Fibroblast of skin of scalp (primary cell): ENCODE results near the gene MEIOSIN.
"Not testable (repeated sequence)": the region's sequence is repeated elsewhere in the genome, so short reads cannot be mapped to it uniquely, and the experiment has no call there.

Experiments used
- DNase-seq: peaks from one replicate; pipeline ENCODE4 v3.0.0-alpha.2; 2013

The MEIOSIN gene

DNA sequence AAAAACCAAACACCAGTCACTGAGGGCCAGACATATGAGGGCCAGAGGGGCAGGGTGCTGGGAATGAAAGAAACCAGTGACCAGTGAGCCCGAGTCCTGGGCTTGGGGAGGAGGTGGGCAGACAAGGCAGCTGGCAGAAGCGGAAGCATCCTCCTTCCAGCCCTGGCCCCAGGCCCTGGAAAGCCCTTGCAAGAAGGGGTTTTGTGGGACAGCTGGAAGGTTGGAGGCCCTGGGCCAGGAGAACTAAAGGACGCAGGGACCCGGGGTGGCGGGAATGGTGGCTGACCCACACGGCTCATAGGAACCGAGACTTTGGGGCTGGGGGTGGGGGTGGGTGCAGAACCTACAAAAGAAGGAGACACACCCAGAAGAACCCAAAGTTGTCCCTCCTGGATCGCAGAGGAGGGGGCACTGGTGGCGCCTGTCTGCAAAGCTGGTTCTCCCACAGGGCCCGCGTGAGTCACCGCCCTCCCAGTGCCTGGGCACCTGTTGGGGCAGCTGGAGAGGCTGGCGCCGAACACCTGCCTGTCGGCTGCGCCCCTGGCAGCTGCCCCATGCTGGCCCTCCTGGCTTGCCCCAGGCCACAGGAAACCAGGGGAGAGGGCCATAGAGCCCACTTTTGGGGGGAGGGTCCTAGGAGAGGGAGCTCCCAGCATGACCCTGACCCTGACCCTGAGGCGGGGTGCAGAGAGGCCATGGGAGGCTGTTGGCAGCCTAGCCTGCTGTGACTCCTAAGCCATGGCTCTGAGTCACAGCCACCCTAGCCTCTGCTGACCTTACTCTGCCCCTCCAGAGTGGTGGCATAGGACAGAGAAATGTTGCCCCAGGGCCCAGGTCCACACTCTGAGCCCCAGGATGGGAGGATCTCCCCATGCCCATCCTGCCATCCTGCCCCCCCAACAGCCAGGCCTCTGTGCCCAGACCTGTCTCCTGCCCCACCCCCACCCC is 48.2 kb downstream of the MEIOSIN start:
- DNase-seq = no peak

DNA sequence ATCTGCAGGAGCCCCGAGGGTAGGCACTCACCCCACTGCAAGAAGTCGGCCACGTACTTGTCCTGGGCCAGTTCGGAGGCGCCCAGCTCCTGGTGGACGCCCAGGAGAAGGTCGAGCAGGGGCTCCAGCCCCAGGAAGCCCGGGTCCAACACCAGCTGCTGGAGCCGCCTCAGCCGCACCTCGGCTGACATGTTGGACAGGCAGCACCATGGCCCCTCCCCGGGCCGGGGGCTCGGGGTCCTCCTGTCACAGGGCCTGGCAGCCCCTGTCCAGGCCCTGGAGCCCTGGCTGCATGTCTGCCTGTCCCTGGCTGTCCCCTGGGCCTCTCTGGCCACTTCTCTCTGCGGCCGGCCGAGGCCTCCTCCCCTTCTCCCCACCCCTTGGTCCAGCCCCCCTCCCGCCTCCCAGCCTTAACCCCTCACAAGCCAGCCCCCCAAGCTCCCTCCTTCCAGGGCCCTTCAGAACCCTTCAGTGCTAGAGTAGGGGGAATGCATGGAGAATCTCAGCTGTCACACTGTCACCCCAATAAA is 49.0 kb downstream of the MEIOSIN start, which contains the start of gene DMPK:
Gene DMPK, minus strand, starts transcription at position 329 of the 530 bp plus-strand sequence. Its CDS starts 138 bp downstream, at position 191.
- no peak for DNase-seq

DNA sequence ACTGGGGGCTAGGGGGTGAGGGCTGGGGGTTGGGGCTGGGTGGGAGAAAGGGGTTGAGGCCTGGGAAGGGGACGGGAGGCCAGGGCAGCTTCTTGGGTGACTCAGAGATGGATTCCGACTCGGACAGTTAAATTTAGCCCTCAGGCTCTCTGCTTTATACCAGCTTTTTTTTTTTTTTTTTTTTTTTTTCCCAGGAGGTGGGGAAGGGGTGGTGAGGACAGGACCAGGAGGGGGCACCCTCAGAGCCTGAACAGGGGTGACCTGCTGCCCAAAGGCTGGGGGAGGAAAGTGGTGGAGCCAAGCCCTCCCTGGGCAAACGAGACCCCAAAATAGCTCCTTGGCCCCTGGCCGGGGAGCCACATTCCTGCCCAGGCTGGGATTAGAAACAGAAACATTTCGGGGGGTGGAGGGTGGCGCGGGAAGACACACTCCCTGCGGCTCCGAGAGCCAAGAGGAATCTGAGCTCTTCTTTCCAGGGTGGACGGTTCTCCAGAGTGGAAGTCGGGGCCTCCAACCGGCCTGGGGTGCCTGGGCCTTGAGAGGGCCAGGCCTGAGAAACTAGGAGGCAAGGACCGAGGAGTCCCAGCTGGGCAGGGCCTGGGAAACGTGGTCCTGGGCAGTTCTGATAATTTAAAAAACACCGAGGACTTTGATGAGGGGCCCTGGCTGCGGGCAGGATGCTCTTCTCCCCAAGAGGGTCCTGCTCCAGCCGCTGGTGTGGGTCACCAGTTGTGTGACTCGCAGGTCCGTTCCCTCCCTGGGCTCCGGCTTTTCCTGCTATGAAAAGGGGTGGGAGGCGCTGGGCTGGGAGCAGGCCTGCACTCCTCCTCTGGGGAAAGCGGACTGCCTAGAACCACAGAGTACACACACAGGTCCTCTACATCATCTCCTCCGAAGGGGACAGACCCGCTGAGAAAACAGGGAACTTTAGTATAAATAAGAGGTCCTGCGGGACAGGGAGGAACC is 49.9 kb downstream of the MEIOSIN start:
- peak; percentile 83 for DNase-seq

DNA sequence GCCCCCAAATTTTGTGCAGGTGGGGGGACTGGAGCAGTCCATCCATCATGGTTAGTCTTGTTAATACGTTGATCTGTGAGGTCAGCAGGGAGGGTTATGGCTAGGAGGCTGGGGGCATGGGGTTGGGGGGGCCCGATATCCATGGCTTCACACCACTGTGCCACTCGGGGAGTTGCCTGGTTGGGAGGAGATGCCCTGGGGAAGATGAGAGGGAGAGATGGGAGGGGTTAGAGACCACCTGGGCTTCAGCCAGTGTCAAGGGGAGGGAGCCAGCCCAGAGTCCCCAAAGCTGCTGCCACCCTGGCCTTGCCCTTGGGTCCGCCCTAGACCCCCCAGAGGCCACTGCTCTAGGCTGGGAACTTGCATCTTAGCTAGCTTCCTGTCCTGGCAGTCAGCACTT is 50.9 kb downstream of the MEIOSIN start:
- no peak for DNase-seq

DNA sequence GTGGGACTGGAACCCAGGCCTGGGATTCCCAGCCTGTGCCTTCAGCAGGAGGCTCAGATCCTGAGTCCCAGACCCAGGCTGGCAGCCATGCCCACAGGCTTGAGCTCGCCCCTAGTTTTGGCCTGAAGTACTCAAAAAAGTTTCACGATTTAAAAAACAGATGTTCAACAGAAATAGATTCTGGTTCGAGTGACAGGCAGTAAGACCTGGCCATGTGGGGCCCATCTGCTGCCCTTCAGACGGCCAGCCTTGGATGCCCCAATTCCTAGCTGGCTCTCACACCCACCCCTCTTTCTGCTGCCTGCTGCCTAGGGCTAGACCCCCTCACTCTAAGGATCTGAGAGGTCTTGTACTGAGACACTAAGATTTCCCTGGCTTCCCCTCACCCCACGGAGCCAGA is 51.9 kb downstream of the MEIOSIN start:
- no peak for DNase-seq

DNA sequence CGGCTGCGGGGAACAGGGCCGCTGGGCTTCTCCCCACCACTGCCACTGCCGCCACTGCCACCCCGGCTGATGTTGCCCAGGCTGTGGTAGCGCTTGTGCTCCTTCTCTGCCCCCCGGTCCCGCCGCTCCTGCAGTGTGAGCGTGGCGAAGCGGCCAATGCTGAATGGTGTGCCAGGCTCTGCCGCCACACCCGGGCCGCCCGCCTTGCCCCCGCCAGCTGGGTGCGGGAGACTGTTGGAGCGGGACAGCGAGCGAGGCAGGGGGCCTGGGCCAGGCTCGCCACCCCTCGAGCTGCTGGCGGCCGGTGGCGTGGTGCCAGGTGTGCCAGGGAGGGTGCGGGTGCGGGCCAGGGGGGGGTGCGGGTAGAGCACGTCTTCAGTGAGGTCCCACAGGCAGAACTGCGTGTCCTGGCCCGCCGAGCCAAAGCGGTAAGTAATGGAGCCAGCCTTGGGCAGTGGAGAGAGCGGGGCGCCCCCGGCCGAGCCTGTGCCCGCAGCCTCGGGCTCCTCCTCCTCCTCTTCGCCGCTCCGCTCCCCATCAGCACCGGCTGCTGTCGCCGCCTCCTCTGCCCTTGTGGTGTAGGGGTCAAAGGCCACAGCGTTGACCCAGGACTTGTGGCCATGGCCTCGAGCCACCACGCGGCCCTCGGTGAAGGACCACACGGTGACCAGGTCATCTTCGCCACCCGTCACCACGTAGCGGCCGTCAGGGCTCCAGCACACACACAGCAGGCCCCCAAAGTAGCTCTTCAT is 52.7 kb downstream of the MEIOSIN start:
- no peak for DNase-seq

DNA sequence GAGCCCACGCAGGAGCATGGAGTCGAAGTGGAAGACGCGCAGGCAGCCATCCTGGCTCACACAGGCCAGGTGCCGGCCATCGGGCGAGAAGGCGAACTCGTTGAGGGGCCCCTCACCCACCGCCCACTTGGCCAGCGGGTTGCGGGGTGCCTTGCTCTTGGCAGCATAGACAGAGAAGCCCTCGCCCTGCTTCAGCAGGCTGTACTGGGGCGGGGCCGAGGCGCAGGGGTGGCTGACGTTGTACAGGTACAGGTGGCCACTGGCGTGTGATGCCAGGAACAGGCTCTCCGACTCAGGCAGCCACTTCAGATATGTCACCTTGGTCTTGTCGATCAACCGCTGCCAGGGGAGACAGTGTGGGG is 53.3 kb downstream of the MEIOSIN start:
- DNase-seq = no peak

DNA sequence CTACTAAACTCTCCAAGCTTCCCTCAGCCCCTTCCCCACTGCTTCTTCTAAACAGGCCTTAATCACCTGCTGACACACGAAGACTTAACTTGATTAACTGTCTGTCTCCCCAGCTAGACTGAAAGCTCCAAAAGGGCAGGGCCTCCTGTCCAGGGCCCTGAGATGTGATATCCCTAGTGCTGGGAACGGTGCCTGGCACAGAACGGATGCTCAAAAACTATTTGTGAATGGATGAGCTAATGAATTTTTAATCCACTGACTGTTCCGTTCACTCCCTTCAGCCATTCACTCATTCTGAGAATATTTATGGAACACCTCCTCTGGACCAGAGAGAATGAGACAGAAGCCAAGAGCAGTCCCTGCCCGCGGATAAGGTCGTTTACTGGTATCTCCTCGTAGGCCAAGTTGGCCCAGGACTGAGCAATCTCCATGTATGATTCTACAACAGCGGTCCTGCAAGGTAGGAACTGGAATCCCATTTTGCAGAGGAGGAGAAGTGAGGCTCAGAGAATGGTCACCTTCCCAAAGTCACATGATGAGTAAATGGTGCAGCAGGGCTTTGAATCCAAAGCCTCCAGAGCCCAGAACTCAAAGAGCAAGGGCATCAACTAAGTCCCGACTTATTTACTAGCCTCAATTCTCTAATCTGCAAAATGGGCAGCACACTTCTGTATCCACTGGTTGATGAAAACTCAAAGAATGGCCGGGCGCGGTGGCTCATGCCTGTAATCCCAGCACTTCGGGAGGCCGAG is 56.0 kb downstream of the MEIOSIN start:
- no peak for DNase-seq

DNA sequence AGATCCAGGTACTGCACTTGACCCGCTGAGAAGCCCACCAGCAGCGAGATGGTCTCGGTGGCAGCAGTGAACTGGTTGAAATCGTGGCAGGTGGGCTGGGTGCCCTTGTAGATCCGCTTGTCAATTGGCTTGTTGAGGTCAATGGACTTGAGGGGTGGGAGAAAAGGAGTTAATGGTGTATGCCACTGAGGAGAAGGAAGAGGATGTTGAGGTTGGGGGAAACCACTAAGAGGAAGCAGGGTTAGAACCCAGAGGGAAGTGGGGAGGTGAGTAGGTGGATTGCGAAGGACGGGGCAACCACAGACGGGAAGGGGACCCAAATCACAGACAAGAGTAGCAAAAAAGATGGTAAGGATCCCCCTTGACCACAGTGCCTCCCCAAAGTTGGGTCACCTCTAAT is 57.7 kb downstream of the MEIOSIN start:
- no peak for DNase-seq

DNA sequence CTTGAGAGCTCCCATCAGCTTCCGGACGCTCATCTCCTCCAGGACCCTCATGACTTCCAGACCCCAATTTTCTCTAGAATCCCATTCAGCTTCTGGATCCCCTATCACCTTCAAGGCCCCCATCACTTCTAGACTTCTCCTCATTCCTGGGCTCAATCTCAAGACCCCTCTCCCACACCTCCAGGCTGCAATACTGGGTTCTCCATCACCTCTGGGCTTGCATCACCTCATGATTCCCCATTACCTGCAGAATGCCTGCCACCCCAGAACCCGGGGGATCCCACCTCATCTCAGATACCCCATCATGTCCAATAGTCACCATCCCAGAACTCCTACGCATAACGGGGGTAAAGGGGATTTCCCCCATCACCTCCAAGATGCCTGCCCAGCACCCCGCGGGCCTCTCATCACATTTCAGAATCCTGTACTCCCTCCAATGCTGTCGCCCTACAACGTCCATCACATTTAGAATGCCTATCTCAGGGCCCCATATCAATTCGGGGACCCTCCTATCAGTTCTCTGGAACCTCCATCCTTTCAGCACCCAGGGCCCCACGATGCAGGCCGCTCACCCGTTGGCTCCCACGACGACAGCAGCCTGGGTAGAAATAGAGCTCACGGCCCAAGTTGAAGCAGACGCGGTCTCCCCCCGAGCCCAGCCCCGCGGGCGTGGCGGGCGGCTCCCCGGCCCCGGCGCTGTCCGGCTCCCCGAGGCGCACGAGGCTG is 58.7 kb downstream of the MEIOSIN start:
- DNase-seq = no peak

DNA sequence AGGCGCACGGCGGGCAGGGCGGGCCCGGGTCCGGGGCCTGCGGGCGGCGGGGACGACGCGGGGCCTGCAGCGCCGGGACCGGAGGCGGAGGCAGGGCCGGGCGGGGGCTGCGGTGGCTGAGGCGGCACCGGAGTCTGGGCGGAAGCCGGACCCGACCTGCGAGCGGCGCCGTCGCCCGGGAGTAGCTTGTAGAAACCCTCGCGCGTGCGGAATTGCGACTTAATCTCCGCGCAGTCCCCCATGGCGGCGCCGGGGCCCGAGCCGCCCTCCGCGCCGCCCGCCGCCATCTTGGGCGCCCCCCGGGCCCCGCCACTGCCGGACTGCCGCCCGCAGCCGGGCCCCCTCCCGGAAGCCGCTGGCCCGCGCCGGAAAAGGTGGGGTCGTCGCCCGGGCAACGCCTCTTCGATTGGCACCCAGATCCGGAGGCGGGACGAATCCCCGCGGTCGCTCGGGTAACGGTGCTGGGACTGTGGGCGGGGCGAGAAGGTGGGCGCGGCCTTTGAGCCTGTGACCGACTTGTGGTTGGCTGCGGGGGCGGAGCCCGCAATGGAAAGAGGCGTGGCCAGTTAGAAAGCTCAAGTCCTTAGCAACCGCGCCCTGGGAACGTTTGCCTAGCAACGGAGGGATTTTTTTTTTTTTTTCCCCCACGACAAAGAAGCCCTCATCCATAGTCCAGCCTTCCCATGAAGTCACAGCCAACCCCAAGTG is 59.4 kb downstream of the MEIOSIN start, which contains the start of gene DMWD:
Gene DMWD, minus strand, starts transcription at position 376 of the 708 bp plus-strand sequence. Its CDS starts 89 bp downstream, at position 287.
- DNase-seq = peak; percentile 99

DNA sequence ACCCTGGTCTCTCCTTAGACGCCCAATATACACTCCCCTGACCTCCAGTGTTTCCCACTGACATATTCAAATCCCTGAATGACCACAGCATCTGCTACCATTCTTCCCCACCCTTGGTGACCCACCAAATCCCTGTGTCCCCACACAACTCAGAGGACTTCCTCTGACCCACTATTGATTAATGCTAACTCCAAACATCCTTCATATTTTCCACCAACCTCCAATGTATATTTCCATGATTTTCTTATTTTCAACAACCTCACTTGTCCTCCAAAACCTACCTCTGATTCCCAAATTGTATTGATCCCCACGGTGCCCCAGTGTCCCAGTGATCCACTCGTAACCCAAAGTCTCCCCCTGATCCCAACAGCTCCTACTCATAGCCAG is 59.9 kb downstream of the MEIOSIN start:
- DNase-seq = no peak

DNA sequence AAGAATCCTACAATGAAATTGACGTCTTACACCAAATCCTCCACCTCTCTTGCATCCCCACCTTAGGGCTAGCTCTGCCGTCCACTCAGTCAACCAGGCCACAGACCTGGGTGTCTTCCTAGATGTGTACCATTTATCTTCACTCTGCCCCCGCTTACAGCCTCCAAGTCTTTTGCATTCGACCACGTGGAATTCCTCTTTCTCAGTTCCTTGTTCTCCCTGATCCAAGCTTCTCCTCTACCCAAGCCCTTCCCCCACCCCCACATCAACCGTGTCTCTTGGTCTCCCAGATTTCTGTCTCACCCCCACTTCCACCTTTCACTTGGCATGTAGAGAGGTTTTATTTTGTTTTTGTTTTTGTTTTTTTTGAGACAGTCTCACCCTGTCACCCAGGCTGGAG is 60.6 kb downstream of the MEIOSIN start:
- DNase-seq = no peak

DNA sequence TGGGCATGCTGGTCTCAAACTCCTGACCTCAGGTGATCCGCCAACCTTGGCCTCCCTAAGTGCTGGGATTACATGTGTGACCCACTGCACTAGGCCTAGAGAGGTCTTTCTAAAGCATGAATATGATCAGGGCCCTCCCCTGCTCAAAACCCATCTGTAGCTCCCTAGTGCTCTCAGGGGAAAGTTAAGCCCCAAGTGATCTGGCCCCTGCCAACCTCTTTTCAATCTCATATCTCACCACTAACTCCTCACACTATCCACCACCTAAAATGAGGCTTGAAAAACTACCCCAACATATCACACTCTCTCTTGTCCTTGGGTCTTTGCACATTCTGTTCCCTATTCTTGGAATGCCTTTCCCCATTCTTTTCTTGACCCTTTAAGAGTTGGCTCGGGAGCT is 61.4 kb downstream of the MEIOSIN start:
- no peak for DNase-seq

DNA sequence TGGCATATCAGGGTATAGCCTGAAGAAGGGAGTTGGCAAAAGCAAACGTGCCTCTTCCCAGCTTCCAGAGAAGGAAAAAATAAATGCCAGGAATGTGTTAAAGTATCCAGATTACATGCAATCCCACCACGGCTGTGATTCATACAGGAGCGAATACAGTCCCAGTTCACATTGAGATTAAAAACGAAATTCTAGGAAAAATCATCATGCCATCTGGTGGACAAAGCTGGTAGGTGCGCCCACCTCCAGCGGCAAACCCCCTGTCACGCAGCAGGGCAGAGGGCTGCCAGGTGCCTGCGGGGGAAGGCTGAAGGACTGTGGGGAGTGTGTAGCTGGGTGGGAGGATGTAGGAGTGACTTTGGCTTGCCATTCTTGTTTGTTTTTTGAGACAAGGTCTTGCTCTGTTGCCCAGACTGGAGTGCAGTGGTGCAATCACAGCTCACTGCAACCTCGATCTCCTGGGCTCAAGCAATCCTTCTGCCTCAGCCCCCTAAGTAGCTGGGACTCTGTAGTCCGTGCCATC is 65.8 kb downstream of the MEIOSIN start:
- DNase-seq = peak; percentile 93

DNA sequence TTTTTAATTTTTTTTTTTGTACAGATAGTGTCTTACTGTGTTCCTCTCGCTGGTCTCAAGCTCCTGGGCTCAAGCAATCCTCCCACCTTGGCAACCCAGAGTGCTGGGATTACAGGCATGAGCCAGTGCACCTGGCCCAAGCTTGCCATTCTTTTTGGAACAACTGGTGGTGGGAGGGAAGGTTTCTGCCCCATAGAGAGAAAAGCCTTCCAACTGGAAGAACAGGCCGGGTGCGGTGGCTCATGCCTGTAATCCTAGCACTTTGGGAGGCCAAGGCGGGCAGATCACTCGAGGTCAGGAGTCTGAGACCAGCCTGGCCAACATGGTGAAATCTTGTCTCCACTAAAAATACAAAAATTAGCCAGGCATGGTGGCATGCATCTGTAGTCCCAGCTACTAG is 66.3 kb downstream of the MEIOSIN start:
- not testable (repeated sequence) for DNase-seq

DNA sequence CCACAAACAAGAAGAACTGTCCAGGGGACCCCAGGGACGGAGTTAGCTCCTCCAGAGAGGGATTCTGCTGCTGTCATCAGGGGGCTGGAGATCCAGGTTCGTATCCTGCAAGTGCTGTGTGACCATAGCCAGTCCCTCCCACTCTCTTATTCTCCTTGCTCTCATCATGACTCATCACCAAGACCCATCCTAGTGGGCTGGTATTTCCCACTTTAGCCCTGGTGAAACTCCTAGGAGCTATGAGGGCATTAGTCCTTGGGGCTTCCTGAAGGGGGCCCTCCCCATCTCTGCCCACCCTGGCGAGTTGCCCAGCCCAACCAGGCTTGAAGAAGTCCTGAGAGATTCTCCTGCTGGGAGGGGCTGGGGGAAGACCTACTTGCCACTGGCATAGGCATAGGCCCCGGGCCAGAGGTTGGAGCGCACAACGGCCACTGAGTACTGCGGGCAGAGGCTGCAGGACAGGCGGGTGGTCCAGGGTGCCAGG is 66.9 kb downstream of the MEIOSIN start:
- DNase-seq = peak; percentile 73

DNA sequence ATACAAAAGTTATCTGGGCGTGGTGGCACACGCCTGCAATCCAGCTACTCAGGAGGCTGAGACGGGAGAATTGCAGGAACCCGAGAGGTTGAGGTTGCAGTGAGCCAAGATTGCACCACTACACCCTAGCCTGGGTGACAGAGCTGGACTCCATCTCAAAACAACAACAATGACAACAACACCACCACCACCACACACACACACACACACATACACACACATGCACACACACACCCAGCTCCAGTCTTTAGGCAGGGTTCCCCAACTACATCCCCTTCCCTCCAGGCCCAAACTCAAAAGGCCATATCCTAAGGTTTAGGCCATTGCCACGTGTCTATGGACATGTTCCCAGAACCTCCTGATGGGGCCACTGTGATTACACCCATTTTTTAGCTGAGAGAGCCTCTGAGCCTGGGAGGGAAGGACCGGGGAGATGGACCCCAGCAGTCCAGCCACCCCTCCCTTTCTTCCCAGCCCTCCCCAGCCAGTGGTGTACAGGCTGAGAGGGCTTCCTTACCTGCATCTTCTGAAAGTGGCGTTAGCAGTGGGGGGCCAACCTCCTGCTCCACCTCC is 68.5 kb downstream of the MEIOSIN start:
- DNase-seq = no peak
